ENCODE results near the gene KCNC4.

DNA sequence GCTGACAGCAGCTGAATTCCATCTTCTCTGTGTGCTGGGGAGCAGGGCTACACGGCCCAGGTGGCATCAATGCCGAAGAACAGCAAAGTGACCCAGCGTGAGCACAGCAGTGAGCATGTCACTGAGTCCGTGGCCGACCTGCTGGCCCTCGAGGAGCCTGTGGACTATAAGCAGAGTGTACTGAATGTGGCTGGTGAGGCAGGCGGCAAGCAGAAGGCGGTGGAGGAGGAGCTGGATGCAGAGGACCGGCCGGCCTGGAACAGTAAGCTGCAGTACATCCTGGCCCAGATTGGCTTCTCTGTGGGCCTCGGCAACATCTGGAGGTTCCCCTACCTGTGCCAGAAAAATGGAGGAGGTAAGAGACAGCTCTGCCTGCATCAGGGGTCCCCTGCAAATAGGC is 43.3 kb upstream of the KCNC4 start:
- TF ChIP-seq, protein P1, sequence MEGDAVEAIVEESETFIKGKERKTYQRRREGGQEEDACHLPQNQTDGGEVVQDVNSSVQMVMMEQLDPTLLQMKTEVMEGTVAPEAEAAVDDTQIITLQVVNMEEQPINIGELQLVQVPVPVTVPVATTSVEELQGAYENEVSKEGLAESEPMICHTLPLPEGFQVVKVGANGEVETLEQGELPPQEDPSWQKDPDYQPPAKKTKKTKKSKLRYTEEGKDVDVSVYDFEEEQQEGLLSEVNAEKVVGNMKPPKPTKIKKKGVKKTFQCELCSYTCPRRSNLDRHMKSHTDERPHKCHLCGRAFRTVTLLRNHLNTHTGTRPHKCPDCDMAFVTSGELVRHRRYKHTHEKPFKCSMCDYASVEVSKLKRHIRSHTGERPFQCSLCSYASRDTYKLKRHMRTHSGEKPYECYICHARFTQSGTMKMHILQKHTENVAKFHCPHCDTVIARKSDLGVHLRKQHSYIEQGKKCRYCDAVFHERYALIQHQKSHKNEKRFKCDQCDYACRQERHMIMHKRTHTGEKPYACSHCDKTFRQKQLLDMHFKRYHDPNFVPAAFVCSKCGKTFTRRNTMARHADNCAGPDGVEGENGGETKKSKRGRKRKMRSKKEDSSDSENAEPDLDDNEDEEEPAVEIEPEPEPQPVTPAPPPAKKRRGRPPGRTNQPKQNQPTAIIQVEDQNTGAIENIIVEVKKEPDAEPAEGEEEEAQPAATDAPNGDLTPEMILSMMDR (IDR thresholded peaks at IDR 0.05): no peak
- no peak for TF ChIP-seq EP300 (IDR thresholded peaks at IDR 0.05)
